Hippocampal formation (tissue), 2 donors: ENCODE measurements around the gene NKX1-1.
"Not testable (repeated sequence)": the region's sequence is repeated elsewhere in the genome, so short reads cannot be mapped to it uniquely, and the experiment has no call there.

Source experiments
- DNase-seq, 2 donors: peaks; one replicate each; lab custom pipeline; 2025; lab: John Stamatoyannopoulos, UW

The NKX1-1 gene

GRCh38 chr4:1404573-1405253 is 1.5 kb downstream of the NKX1-1 start:
- no peak for DNase-seq

- DNase-seq: no peak
These were observed 2.4 kb downstream of the NKX1-1 start for GRCh38 chr4:1403591-1404572.

DNA sequence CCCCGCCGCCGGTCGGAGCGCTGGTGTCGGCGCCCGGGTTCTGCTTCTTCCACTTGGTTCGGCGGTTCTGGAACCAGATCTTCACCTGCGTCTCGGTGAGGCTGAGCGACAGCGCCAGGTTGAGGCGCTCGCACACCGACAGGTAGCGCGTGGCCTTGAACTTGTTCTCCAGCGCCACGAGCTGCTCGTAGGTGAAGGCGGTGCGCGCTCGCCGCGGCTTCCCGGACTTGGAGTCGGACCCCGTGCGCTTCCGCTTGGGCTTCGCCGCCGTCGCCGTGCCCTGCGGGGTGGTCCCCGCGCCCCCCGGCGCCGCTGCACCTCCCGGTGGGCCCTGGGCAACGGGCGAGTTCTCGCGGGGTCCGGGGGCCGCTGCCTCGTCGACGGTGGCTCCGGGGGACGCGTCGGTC is 3.1 kb downstream of the NKX1-1 start:
- DNase-seq: no peak

GRCh38 chr4:1402516-1403091 is 3.6 kb downstream of the NKX1-1 start:
- DNase-seq: no peak

GRCh38 chr4:1402021-1402515 is 4.2 kb downstream of the NKX1-1 start:
- no peak for DNase-seq

DNA sequence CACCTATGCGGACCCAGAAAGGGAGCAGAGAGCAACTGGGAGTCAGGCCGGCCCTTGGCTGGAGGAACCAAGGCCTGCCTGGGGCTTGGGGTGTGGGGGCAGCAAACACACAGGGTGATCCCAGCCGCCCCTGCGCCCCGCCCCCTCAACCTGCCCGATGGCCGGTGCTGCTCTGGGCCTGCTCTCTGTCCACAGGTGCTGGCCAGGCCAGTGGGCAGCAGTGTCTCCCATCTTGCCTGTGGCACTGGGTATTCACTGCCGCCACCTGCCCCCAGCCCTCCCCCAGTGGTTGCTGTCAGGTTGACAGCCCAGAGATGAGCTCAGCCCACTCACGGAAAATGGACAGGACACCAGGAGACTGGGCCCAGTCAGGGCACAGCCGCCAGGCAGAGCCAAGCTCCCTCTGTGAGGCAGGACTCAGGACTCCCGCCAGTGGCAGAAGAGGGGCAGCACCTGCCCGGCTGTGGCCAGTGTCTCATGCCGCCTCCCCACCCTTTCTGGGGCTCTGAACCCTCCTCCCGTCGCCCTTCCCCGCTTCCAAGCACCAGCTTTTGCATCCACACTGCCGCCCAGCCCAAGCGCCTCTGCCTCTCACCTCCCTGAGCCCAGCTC is 4.7 kb downstream of the NKX1-1 start:
- no peak for DNase-seq

DNA sequence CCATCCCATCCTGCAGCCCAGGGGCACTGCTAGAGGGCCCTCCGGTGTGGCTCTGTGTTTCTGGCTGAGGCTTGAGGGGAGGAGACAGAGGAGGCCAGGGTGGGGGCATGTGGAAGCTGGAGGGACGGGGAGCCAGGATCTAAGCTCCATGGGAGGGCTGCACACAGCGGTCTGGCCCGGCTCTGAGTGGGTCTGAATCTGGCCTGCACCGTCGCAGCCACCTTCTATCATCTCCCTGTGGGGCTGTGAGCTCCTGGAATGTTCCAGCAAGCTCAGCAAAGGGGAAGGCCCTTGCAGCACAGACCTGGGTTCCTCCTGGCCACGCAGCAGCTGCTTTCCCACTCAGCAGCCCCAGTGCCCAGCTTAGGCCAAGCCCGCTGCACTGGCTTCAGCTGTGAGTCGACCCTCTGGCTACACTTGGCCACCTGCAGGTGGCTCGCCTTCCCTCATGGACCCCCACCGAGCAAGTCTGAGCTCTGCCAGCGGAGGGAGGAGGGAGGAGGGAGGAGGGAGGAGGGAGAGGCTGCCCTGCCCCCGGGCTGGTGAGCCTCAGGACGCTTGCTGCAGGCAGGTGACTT is 5.3 kb downstream of the NKX1-1 start:
- DNase-seq: no peak

DNA sequence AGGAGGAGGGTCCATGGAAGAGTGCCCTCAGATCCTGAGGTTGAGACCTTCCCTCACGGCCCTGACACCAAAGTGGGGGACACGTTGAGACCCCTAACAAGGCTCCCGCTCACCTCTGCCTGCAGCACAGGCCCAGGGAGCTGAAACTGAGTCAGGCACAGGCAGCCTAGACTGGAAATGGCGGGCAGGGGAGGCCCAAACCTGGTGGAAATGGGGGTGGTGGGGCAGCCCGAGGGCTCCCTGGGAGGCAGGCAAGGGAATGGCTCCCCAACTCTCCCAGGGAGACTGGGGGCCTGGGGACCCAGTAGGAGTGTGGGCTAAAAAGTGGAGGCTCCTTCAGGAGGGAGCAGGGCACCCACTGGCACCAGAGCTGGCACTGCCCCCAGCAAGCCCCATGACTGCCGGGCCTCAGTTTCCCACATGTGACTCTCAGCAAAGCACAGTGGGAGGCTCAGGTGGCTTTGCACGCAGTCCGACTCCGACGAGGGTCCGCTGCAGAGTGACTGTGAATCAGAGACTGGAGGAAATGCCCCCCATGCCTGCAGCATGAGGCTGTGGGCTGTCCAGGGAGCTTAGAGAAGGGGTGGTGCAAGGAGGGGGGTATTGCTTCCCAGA is 5.9 kb downstream of the NKX1-1 start:
- DNase-seq: no peak

DNA sequence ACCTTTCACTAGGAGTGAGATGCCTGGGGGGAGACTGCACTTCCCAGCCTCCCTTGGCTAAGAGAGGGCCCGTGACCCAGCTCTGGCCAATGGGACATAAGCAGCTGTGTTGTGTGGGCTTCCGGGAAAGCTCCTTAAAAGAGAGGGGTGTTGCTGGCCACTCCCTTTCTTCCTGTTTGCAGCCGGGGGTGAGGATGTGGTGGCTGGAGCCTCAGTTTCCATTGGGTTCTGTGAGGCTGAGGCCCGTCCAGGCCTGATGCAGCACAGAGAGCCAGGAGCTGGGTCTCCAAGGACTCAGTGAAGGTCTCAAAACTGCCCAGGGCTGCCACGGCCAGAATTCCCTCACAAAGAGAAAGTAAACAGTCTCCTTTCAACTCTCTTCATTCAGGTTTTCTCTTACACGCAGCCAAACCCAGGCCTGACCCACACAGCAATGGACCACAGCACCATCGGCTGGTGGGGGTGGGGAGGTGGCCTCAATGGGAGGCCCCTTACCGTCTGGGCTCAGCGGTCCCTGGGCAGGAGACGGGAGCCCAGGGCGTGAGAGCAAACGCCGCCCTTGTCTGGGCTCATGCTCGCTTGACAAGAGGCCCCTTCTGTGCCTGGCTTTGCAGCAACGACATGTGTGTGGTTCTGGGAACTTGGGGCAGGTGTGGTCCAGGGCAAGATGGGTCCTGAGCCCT is 6.6 kb downstream of the NKX1-1 start:
- no peak for DNase-seq

GRCh38 chr4:1398681-1399507 is 7.3 kb downstream of the NKX1-1 start:
- no peak for DNase-seq

DNA sequence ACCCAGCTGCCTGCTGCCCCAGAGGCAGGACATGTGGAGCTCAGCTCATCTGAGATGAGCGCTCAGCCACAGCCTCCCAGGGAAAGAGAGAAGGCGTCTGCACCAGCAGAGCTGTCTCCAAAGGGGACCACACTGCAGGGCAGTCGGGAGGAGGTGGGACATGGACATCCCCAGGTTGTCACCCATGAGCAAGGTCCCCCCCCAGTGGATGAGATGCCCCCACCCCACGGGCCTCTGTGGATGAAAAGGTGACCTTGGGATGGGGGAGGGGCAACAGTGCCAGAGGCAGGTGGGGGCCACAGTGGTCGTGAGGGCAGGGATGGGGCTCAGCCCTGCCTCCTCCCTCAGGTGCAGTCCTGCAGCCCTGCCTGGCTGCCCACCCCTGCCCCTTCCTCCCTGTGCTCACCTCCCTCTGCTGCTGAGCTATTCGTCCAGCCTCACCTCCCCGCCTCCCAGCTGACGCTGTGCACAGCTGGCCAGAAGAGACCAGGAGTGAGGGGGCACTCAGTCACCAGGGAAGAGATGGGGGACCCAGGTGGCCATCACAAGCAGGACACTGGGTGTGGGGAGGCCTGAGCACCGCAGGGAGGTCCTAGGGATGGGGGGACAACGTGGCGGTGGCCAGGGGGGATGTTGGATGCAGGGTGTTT is 9.3 kb downstream of the NKX1-1 start:
- DNase-seq: no peak

DNA sequence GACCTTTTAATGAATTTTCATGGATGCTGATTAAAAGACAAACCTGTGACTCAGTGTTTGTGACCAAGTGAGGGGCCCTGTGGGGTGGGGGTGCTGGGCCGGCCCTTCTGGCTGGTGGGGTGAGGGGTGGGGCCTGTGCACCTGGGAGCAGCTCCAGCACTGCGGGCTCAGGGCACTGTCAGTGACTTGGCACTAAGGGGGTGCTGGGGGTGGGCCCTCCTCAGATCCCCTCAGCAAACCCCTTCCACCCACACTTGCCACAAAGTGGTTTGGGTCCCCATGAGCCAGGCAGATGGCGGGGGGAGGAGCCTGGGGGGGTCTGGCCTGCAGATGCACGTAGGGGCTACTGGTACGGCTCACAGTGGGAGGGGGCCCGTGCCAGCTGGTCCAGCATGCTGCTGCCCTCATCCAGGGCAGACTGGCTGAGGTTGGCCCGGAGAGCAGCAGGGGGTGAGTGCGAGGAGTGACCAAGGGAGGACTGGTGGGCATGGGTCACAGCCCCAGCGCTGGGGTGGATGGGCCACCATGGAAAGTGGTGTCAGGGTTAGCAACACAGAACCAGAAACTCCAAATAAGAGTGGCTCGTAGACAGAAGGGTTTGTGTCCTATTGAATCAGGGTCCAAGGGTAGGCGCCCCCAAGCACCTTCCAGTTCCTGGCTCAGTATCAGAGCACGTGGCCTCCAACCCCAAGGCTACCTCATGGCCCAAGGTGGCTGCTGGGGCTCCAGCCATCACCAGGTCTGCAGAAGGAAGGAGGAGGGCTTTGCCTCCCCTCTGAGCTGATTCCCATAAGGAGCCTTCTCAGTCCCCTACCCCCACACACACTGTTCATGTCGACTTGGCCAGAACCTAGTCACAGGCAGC is 10.1 kb downstream of the NKX1-1 start:
- no peak for DNase-seq

- DNase-seq: not testable (repeated sequence)
These were observed 10.8 kb downstream of the NKX1-1 start for GRCh38 chr4:1395389-1395820.

DNA sequence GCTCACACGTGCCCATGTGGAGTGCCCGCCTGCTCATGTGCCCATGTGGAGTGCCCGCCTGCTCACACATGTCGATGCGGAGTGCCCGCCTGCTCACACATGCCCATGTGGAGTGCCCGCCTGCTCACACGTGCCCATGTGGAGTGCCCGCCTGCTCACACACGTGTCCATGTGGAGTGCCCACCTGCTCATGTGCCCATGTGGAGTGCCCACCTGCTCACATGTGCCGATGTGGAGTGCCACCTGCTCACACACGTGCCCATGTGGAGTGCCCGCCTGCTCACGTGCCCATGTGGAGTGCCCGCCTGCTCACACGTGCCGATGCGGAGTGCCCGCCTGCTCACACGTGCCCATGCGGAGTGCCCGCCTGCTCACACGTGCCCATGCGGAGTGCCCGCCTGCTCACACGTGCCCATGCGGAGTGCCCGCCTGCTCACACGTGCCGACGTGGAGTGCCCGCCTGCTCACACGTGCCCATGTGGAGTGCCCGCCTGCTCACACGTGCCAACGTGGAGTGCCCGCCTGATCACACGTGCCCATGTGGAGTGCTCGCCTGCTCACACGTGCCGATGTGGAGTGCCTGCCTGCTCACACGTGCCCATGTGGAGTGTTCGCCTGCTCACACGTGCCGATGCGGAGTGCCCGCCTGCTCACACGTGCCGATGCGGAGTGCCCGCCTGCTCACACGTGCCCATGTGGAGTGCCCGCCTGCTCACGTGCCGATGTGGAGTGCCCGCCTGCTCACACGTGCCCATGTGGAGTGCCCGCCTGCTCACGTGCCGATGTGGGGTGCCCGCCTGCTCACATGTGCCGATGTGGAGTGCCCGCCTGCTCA is 11.5 kb downstream of the NKX1-1 start:
- DNase-seq: not testable (repeated sequence)

GRCh38 chr4:1393866-1394265 is 12.4 kb downstream of the NKX1-1 start:
- no peak for DNase-seq

GRCh38 chr4:1393363-1393762 is 12.9 kb downstream of the NKX1-1 start:
- DNase-seq: not testable (repeated sequence)
